Activated CD4-positive, alpha-beta T cell treated with anti-CD3 and anti-CD28 coated beads, Interleukin-2, amount 10 ng/mL, durations not matched to agents 7 days and 5 days (primary cell): ENCODE results near the gene PRRT4. TPM values are rescaled to one million over a fixed set of nuclear protein-coding genes. Genes with fewer than 3 reads are reported as not detected.

ENCODE experiments used
- CTCF ChIA-PET: fragments of 350-600 bp; sonication (Branson Sonifier 250); formaldehyde crosslinking; loops from one replicate; lab custom pipeline; 2021; ENCODE audit warnings: antibody characterized with exemption; lab: Charles Lee
- POLR2A ChIA-PET: fragments of 350-600 bp; sonication (Branson Sonifier 250); formaldehyde crosslinking; loops from one replicate; lab custom pipeline; 2021; ENCODE audit warnings: antibody characterized with exemption; lab: Charles Lee
- DNase-seq: peaks from one replicate; pipeline ENCODE4 v3.0.0-alpha.2; 2020
- H3K27ac Mint-ChIP-seq: one replicate; pipeline ENCODE4 v1.8.0; 2021; ENCODE audit warnings: mild to moderate bottlenecking, moderate library complexity, mixed read lengths
- H3K27me3 Mint-ChIP-seq: one replicate; pipeline ENCODE4 v1.8.0; 2021; ENCODE audit warnings: mixed read lengths
- H3K36me3 Mint-ChIP-seq: one replicate; pipeline ENCODE4 v1.8.0; 2021; ENCODE audit warnings: low read depth, mixed read lengths
- H3K4me1 Mint-ChIP-seq: one replicate; pipeline ENCODE4 v1.8.0; 2021; ENCODE audit warnings: mixed read lengths
- H3K4me3 Mint-ChIP-seq: one replicate; pipeline ENCODE4 v1.8.0; 2021; ENCODE audit warnings: mild to moderate bottlenecking, moderate library complexity, mixed read lengths
- H3K9me3 Mint-ChIP-seq: one replicate; pipeline ENCODE4 v1.8.0; 2021; ENCODE audit warnings: mixed read lengths
- total RNA-seq, 2 experiments: library from RNA; stranded (reverse); gene quantifications; one replicate each; pipeline ENCODE4 v1.2.3, GENCODE V29; 2021

Gene PRRT4
- under 1 TPM; 0.21 to 0.25 TPM for total RNA-seq

DNA sequence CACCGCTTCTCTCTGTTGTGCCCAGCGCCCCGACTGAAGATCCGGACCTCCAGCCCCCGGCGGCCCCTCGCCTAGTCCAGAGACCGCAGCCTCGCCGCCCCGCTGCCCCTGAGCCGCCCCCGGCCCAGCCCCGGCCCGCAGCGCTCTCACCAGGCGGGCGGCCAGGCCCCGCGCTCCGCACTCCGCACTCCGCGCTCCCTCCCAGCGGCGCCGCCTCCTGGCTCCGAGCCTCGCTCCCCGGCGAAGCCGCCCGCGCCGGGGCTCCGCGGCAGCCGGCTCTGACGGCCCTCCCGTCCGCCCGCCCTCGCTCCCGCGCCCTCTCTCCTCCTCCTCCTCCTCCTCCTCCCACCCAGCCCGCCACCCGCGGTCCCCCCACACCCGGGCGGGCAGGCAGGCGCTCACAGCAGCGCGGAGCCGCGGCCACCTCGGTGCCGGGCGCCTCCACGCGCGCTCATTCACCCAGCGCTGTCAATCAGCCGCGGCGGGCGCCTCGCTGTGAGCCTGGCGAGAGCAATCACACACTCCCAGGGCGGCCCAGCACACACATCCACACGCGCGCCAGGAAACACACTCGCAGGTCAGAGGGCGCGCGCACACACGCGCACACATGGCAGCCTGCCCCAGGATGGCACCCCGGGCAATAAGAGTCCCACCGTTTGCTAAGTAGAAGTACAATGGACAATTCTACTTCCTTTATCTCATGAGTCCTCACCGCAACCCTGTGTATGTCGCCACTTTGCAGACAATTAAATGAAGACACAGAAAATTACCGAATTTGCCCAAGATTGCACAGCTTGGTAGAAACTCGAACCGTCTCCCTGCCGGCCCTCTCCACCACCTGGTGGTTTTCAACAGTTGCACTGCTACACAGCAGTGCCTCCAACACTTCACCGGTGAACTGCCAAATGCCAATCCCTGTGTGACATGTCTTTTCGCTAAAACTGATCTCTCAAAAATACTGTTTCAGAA, at the start of gene PRRT4:
Gene PRRT4, minus strand, starts transcription at position 280 of the 969 bp plus-strand sequence.
- Mint-ChIP-seq H3K27ac (no peak within 1 kb of the TSS), H3K4me3 (peak within 1 kb of the TSS; percentile 70), H3K36me3 (no peaks in the 10 kb centered on the region), H3K9me3 (no peaks in the 10 kb centered on the region), H3K27me3 (peaks cover 65% of the 10 kb centered on the region), H3K4me1 (peaks cover 18% of the 10 kb centered on the region)
- DNase-seq: peak; percentile 41
- ChIA-PET POLR2A (no interaction called here), CTCF (interaction anchor here (1.2 to 1.5 kb wide), 3 partner anchors 17 to 92 kb away, joined by 3 to 6 read pairs (median 3); no protein-coding TSS in a partner anchor)

- ChIA-PET POLR2A (no interaction called here), CTCF (interaction anchor here (1.5 to 6.2 kb wide), 5 partner anchors 11 to 51 kb away, joined by 4 to 55 read pairs (median 9); no protein-coding TSS in a partner anchor)
- peaks cover 32% of the 10 kb centered on the region for H3K4me1 Mint-ChIP-seq
- H3K27ac Mint-ChIP-seq: peak overlapping the region; percentile 84
- H3K36me3 Mint-ChIP-seq: no peaks in the 10 kb centered on the region
- peak overlapping the region; percentile 85 for H3K4me3 Mint-ChIP-seq
- H3K27me3 Mint-ChIP-seq: peaks cover 19% of the 10 kb centered on the region
- H3K9me3 Mint-ChIP-seq: no peaks in the 10 kb centered on the region
- DNase-seq: no peak
Measured at GRCh38 chr7:128410451-128410753, 48.9 kb upstream of the PRRT4 start.

DNA sequence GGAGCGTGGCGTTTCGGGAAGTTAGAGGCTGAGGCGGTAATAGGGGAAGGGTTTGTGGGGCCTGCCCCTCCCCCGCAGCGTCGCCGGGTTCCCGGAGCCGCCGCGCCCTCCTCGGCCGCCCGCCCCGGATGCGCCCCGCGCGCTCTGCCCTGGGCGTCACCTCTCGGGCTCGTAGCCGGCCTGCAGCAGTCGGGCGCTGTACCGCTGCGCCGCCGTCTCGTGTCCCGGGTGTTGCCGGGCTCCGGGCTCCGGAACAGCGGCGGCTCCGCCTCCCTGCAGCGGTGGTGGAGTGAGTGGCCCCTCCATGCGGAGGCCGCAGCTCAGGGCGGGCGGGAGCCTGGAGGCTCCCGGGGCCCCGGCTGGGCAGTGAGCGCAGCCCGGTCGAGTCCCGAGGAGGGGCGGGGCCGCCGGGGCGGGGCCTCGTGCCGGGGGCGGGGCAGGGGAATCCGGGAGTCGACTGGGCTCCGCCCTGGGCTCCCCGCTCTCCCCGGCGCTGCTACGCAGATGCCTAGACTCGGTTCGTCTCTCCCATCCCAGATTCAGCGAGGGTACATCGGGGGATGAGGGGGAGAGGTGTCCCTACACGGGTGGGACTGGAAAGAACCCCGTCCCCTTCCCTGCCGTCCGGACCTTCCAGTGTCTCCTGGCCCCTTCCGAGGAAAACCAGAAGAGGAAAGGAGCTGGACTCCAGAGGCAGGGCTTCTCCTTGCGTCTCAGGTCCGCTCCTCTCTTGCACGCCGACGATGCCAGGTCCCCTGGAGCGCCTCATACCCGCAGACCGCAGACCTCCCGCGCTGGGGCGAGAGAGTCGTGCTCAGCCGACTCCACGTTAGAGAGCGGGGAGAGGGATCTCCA, 48.3 kb upstream of the PRRT4 start, which contains the start of gene IMPDH1:
Gene IMPDH1, minus strand, starts transcription at position 387 of the 855 bp plus-strand sequence. Its CDS starts 81 bp downstream, at position 306.
- Mint-ChIP-seq H3K27ac (peak within 1 kb of the TSS; percentile 86), H3K27me3 (peaks cover 19% of the 10 kb centered on the region), H3K4me1 (peaks cover 35% of the 10 kb centered on the region), H3K9me3 (no peaks in the 10 kb centered on the region), H3K4me3 (peak within 1 kb of the TSS; percentile 85), H3K36me3 (no peaks in the 10 kb centered on the region)
- DNase-seq: peak; percentile 85
- ChIA-PET POLR2A (no interaction called here), CTCF (interaction anchor here (1.2 to 6.2 kb wide), 8 partner anchors 10 to 51 kb away, joined by 3 to 55 read pairs (median 4); no protein-coding TSS in a partner anchor)

DNA sequence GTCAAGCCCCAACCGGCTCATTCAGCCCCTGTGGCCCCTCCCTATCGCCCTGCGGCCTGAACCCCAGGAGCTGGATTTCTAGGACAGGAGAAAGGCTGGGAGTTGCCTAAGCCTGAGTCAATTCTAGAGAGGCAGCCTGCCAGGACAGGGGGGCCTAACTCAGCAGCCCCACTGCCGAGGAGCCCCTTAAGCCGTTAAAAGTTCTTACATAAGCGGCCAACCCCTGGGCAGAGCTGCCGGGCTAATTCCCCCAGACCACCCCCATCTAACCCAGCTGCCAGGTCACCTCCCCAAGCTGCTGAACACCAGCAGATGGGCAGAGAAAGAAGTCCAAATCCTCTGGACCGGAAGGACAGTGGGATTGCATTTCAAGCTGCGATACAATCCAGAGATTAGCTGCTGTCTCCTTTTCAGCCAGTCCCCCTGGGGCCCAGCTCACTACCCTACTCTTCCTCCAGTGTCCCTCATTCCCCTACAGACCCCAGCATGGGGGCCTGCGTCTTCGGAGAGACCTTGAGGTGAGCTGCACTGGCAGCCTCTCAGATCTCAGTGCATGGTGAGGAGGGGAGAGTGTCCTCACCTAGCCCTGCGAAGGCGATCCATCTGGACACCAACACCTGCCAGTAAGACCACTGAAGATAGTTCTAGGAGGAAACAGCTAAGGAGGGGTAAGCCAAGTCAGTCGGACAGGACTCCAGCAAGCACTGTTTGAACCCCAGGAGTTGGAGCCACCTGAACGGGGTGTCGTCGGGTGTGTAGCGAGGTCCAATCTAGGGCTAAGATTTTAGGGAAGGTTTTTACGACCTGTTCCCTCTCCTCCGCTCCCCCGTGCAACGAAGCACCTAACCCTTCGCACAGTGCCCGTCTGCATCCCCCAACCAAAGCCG, 47.5 kb upstream of the PRRT4 start:
- no peaks in the 10 kb centered on the region for H3K36me3 Mint-ChIP-seq
- peak overlapping the region; percentile 82 for H3K4me3 Mint-ChIP-seq
- no peaks in the 10 kb centered on the region for H3K9me3 Mint-ChIP-seq
- ChIA-PET POLR2A (no interaction called here), CTCF (interaction anchor here (0.6 to 6.2 kb wide), 11 partner anchors 9 to 986 kb away, joined by 3 to 55 read pairs (median 4); partner anchors contain the start of gene RBM28)
- H3K27ac Mint-ChIP-seq: peak overlapping the region; percentile 86
- DNase-seq: no peak
- H3K4me1 Mint-ChIP-seq: peaks cover 44% of the 10 kb centered on the region
- H3K27me3 Mint-ChIP-seq: peaks cover 19% of the 10 kb centered on the region

DNA sequence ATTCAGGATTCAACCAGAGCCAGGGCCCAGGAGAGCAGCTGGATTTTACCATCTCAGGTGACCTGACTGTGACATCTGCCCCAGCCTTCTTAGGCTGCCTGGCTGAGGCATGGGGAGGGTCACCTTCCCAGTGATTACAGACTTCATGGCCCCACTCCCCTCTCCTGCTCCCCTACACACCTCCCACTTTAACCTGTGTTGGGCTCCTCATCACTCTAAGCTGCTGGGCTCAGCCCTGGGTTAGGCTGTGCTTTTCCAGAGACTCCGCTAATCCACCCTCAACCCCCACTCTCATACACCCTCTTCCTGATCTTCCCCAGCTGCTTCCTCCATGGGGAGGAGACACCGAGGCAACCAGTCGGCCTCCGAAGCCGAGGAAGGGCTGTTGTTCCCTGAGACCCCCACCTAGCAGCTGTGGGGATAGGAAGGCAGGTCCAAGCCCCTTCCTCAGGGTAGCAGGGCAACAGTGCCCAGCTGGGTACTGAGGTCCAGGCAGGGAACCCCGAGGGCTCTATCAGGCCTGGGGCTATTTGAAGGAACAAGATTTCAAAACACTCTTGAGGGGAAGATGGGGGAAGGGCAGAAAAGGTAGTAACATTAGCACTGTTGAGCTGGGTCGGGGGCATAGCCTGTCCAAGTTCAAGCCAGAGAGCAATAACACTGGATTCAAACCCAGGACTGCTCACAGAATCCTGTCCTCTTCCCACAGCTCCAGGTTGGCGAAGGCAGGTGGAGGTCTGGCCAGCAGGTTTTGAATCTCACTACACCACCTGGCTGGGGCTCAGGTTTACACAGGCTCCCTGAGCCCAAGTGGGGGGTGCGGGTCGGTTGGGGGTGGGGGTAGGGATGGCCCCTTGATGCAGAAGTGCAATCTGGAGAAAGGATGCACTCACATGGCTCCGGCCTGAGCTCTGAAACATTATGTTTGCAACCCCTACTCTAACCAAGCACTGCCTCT, 46.5 kb upstream of the PRRT4 start:
- no peak for DNase-seq
- Mint-ChIP-seq H3K9me3 (no peaks in the 10 kb centered on the region), H3K27ac (peak overlapping the region; percentile 72), H3K36me3 (no peaks in the 10 kb centered on the region), H3K4me1 (peaks cover 51% of the 10 kb centered on the region), H3K27me3 (peaks cover 10% of the 10 kb centered on the region), H3K4me3 (peak overlapping the region; percentile 82)
- ChIA-PET POLR2A (no interaction called here), CTCF (interaction anchor here (0.5 to 6.2 kb wide), 13 partner anchors 9 to 985 kb away, joined by 3 to 55 read pairs (median 4); partner anchors contain the start of gene RBM28)

GRCh38 chr7:128407233-128407589, 45.7 kb upstream of the PRRT4 start:
- H3K9me3 Mint-ChIP-seq: no peaks in the 10 kb centered on the region
- peaks cover 4% of the 10 kb centered on the region for H3K36me3 Mint-ChIP-seq
- H3K27me3 Mint-ChIP-seq: peaks cover 8% of the 10 kb centered on the region
- CTCF ChIA-PET: interaction anchor here (0.5 to 6.2 kb wide), 5 partner anchors 9 to 208 kb away, joined by 3 to 55 read pairs (median 5); no protein-coding TSS in a partner anchor
- H3K4me1 Mint-ChIP-seq: peaks cover 55% of the 10 kb centered on the region
- POLR2A ChIA-PET: no interaction called here
- H3K27ac Mint-ChIP-seq: peak overlapping the region; percentile 73
- peak overlapping the region; percentile 76 for H3K4me3 Mint-ChIP-seq
- no peak for DNase-seq

DNA sequence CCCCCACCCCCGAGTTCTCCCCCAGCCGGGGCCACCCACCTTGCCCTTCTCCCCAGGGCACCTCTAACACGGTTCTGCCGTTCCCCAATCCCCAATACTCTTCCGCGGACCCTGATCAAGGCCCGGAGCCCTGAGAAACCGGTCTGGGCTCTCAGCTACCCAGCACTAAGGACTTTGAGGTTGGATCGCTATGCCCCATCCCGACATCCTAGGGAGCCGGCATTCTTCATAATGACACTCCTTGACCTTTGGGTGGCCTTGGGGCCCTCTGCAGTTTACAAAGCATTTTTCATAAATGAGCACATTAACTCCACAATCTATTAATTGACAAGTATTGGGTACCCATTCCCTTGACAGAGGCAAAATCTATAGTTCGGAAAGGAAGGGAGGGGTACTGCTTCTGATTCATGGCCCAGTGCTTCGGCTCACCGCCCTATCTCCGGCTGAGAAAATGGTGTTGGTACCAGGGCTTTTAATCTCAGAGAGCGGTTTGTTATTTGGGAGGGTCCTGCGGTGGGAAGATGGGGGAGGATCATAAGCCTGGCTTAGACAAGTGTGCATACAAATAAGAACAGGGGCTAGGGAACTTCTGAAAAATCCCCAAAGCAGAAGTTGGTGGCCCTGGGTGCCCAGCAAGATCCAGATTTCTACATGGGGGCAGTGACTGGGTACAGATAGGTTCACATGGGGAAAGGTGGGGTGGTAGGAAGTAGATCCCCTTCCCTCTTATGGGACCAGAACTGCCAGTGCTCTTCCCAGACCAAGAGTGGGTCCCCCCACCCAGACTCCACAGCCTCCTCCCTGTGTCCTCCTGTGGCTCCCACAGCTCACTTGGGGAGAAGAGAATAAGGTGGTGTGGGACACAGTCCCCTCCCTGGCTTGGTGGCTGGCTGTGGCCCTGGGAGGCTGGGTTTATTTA, 45.1 kb upstream of the PRRT4 start:
- Mint-ChIP-seq H3K27ac (peak overlapping the region; percentile 73), H3K4me3 (peak overlapping the region; percentile 76), H3K27me3 (peaks cover 4% of the 10 kb centered on the region), H3K4me1 (peaks cover 52% of the 10 kb centered on the region), H3K9me3 (no peaks in the 10 kb centered on the region), H3K36me3 (peaks cover 4% of the 10 kb centered on the region)
- ChIA-PET POLR2A (no interaction called here), CTCF (interaction anchor here (2.1 to 6.2 kb wide), 2 partner anchors 12 to 19 kb away, joined by 7 to 55 read pairs; no protein-coding TSS in a partner anchor)
- DNase-seq: no peak

- DNase-seq: peak; percentile 51
- peaks cover 3% of the 10 kb centered on the region for H3K27me3 Mint-ChIP-seq
- CTCF ChIA-PET: no interaction called here
- peak overlapping the region; percentile 79 for H3K4me3 Mint-ChIP-seq
- H3K9me3 Mint-ChIP-seq: no peaks in the 10 kb centered on the region
- peaks cover 49% of the 10 kb centered on the region for H3K4me1 Mint-ChIP-seq
- POLR2A ChIA-PET: no interaction called here
- H3K27ac Mint-ChIP-seq: no peak overlapping the region
- peaks cover 13% of the 10 kb centered on the region for H3K36me3 Mint-ChIP-seq
Measured at GRCh38 chr7:128405471-128406313, 44.2 kb upstream of the PRRT4 start.

DNA sequence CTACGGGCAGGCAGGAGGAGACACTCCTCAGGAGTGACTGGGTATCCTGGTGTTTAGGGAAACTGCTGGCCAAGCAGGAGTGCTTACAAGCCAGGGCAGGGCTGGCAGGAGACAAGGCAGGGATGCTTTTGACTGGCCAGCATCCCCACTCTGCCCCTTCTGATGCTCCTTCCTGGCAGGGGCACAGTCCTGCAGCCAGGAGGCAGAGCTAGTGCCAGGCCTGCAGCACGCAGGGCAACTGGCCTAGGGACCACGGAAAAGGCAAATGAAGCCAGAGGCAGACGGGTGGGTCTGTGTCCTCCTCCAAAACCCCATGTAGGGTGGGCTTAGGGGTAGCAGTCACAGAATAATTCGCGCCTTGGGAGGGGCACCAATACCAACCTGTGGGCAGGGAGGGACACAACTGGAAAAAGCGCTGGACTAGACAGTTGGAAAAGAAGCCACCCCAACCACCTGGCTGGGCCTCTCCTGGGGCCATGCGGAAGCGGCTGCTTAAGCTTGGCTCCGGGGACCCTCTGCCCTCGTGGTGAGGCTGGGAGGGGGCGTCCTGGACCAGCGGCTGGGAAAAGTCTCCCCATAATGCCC, 43.5 kb upstream of the PRRT4 start:
- CTCF ChIA-PET: interaction anchor here (1.0 kb wide), 1 partner anchor 61 kb away, joined by 3 read pairs; the partner anchor contains the start of gene RBM28

More for the DNA sequence above, 43.5 kb upstream of the PRRT4 start:
- Mint-ChIP-seq H3K36me3 (peaks cover 16% of the 10 kb centered on the region), H3K27ac (peak overlapping the region; percentile 85), H3K4me3 (peak overlapping the region; percentile 79), H3K9me3 (no peaks in the 10 kb centered on the region), H3K27me3 (no peaks in the 10 kb centered on the region), H3K4me1 (peaks cover 45% of the 10 kb centered on the region)
- no peak for DNase-seq
- POLR2A ChIA-PET: no interaction called here
